ENCODE results near the gene SPACA4.
"Not testable (repeated sequence)": the region's sequence is repeated elsewhere in the genome, so short reads cannot be mapped to it uniquely, and the experiment has no call there.

SPACA4 gene

GRCh38 chr19:48630296-48631063 lies 23.9 kb downstream of the SPACA4 start:
- TF ChIP-seq PPARA (CRISPR knock-in tag; IDR thresholded peaks at IDR 0.05; ENCODE audit: borderline replicate concordance) = no peak
- no peak for TF ChIP-seq ZFP3 (CRISPR knock-in tag; IDR thresholded peaks at IDR 0.05)
- ATAC-seq = no peak

DNA sequence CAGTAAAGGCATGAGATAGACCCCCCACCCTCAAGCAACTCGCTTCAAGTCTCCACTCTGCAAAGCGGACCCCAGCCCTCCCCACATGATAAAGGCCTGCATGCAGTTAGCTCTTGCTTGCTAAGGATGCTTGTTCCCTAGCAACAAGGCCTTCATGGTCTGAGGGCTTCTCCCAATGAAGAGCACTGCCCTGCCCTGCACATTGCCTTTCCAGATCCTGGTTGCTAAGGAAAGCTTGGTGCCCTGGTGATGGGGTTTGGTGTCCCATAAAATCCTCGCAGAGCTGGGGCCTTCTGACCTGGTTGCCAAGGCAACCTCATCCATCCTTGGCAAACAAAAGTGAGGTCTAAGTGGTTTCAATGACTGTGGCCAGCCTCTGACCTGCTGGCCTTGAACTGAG lies 24.7 kb downstream of the SPACA4 start:
- TF ChIP-seq ZC3H10 (CRISPR knock-in tag; IDR thresholded peaks at IDR 0.05) = no peak
- no peak for TF ChIP-seq PPARA (CRISPR knock-in tag; IDR thresholded peaks at IDR 0.05; ENCODE audit: borderline replicate concordance)
- TF ChIP-seq ZNF8 (CRISPR knock-in tag; IDR thresholded peaks at IDR 0.05) = no peak
- TF ChIP-seq ISL1 (CRISPR knock-in tag; IDR thresholded peaks at IDR 0.05) = no peak
- TF ChIP-seq, protein P1, sequence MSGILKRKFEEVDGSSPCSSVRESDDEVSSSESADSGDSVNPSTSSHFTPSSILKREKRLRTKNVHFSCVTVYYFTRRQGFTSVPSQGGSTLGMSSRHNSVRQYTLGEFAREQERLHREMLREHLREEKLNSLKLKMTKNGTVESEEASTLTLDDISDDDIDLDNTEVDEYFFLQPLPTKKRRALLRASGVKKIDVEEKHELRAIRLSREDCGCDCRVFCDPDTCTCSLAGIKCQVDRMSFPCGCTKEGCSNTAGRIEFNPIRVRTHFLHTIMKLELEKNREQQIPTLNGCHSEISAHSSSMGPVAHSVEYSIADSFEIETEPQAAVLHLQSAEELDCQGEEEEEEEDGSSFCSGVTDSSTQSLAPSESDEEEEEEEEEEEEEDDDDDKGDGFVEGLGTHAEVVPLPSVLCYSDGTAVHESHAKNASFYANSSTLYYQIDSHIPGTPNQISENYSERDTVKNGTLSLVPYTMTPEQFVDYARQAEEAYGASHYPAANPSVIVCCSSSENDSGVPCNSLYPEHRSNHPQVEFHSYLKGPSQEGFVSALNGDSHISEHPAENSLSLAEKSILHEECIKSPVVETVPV (CRISPR knock-in tag; IDR thresholded peaks at IDR 0.05) = no peak
- no peak for TF ChIP-seq TOX (CRISPR knock-in tag; IDR thresholded peaks at IDR 0.05; ENCODE audit: borderline replicate concordance)
- no peak for TF ChIP-seq POU6F1 (CRISPR knock-in tag; IDR thresholded peaks at IDR 0.05; ENCODE audit: borderline replicate concordance, low read depth)
- TF ChIP-seq, protein P2, sequence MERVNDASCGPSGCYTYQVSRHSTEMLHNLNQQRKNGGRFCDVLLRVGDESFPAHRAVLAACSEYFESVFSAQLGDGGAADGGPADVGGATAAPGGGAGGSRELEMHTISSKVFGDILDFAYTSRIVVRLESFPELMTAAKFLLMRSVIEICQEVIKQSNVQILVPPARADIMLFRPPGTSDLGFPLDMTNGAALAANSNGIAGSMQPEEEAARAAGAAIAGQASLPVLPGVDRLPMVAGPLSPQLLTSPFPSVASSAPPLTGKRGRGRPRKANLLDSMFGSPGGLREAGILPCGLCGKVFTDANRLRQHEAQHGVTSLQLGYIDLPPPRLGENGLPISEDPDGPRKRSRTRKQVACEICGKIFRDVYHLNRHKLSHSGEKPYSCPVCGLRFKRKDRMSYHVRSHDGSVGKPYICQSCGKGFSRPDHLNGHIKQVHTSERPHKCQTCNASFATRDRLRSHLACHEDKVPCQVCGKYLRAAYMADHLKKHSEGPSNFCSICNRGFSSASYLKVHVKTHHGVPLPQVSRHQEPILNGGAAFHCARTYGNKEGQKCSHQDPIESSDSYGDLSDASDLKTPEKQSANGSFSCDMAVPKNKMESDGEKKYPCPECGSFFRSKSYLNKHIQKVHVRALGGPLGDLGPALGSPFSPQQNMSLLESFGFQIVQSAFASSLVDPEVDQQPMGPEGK (CRISPR knock-in tag; IDR thresholded peaks at IDR 0.05; ENCODE audit: borderline replicate concordance) = no peak
- TF ChIP-seq RARB (CRISPR knock-in tag; IDR thresholded peaks at IDR 0.05) = no peak
- no peak for ATAC-seq

DNA sequence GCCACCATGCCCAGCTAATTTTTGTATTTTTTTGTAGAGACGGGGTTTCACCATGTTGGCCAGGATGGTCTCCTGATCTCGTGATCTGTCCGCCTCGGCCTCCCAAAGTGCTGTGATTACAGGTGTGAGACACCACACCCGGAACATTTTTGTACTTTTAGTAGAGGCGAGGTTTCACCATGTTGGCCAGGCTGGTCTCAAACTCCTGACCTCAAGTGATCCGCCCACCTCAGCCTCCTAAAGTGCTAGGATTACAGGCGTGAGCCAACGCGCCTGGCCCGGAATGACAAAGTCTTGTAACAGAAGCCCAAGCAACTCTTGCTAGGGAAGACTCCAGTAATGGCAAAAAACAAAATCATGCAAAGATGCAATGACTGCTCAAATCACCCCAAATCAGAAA lies 25.7 kb downstream of the SPACA4 start:
- ATAC-seq = not testable (repeated sequence)

DNA sequence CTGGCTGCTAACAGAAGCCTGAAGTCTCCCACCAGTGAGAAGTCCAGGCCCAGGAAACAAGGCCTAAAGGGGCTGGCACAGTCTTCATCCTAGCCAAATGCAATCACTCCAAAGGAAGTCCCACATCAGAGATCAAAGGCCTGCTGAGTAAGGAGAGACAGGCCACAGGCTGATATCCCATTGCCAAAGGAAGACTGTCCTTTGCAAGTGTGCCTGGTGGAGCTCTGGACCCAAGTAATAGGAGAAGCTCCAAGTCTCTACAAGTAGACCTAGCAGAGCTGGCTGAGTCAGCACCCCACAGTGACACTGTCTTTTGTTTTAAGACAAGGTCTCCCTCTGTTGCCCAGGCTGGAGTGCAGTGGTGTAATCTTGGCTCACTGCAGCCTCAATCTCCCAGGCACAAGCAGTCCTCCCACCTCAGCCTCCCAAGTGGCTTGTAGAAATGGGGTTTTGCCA lies 26.2 kb downstream of the SPACA4 start:
- ATAC-seq = no peak
- TF ChIP-seq ISL1 (CRISPR knock-in tag; IDR thresholded peaks at IDR 0.05) (no peak), GLIS3 (CRISPR knock-in tag; IDR thresholded peaks at IDR 0.05) (no peak), ZNF565 (CRISPR knock-in tag; conservative IDR thresholded peaks at IDR 0.05; ENCODE audit: low read depth) (no peak), SNAI2 (CRISPR knock-in tag; IDR thresholded peaks at IDR 0.05) (no peak), ZNF70 (CRISPR knock-in tag; IDR thresholded peaks at IDR 0.05) (no peak), CSDC2 (CRISPR knock-in tag; IDR thresholded peaks at IDR 0.05) (no peak), TCF4 (CRISPR knock-in tag; IDR thresholded peaks at IDR 0.05; ENCODE audit: borderline replicate concordance) (no peak), ZC3H10 (CRISPR knock-in tag; IDR thresholded peaks at IDR 0.05) (no peak), BACH2 (CRISPR knock-in tag; IDR thresholded peaks at IDR 0.05; ENCODE audit: borderline replicate concordance) (no peak), RARB (CRISPR knock-in tag; IDR thresholded peaks at IDR 0.05) (no peak), ARNTL (CRISPR knock-in tag; IDR thresholded peaks at IDR 0.05; ENCODE audit: borderline replicate concordance, low read depth) (no peak)
- TF ChIP-seq, protein P1 (CRISPR knock-in tag; IDR thresholded peaks at IDR 0.05) = no peak
- TF ChIP-seq, protein P3, sequence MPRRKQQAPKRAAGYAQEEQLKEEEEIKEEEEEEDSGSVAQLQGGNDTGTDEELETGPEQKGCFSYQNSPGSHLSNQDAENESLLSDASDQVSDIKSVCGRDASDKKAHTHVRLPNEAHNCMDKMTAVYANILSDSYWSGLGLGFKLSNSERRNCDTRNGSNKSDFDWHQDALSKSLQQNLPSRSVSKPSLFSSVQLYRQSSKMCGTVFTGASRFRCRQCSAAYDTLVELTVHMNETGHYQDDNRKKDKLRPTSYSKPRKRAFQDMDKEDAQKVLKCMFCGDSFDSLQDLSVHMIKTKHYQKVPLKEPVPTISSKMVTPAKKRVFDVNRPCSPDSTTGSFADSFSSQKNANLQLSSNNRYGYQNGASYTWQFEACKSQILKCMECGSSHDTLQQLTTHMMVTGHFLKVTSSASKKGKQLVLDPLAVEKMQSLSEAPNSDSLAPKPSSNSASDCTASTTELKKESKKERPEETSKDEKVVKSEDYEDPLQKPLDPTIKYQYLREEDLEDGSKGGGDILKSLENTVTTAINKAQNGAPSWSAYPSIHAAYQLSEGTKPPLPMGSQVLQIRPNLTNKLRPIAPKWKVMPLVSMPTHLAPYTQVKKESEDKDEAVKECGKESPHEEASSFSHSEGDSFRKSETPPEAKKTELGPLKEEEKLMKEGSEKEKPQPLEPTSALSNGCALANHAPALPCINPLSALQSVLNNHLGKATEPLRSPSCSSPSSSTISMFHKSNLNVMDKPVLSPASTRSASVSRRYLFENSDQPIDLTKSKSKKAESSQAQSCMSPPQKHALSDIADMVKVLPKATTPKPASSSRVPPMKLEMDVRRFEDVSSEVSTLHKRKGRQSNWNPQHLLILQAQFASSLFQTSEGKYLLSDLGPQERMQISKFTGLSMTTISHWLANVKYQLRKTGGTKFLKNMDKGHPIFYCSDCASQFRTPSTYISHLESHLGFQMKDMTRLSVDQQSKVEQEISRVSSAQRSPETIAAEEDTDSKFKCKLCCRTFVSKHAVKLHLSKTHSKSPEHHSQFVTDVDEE (CRISPR knock-in tag; IDR thresholded peaks at IDR 0.05) = no peak
- TF ChIP-seq, protein P4, sequence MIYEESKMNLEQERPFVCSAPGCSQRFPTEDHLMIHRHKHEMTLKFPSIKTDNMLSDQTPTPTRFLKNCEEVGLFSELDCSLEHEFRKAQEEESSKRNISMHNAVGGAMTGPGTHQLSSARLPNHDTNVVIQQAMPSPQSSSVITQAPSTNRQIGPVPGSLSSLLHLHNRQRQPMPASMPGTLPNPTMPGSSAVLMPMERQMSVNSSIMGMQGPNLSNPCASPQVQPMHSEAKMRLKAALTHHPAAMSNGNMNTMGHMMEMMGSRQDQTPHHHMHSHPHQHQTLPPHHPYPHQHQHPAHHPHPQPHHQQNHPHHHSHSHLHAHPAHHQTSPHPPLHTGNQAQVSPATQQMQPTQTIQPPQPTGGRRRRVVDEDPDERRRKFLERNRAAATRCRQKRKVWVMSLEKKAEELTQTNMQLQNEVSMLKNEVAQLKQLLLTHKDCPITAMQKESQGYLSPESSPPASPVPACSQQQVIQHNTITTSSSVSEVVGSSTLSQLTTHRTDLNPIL (CRISPR knock-in tag; IDR thresholded peaks at IDR 0.05; ENCODE audit: low read depth) = no peak

Measured in SK-N-SH treated with all-trans-retinoic acid at 6 μM for 48 hours (cell line).